Measurements from ENCODE around the gene AKR7A2.

AKR7A2 gene

GRCh38 chr1:19349999-19350398, 38.1 kb upstream of the AKR7A2 start:
- no peaks in the 10 kb centered on the region for H3K36me3 ChIP-seq (ENCODE audit: low read length)
- H3K9me2 ChIP-seq (replicated peaks; ENCODE audit: insufficient read depth, low read length) = no peaks in the 10 kb centered on the region
- no peaks in the 10 kb centered on the region for H3K9me3 ChIP-seq (ENCODE audit: insufficient read depth, low read length)
- no peaks in the 10 kb centered on the region for H3K27me3 ChIP-seq (ENCODE audit: low read length)
- H2AFZ ChIP-seq (ENCODE audit: low read depth, low read length, severe bottlenecking) = no peak overlapping the region
- no peak overlapping the region for H3K9ac ChIP-seq (ENCODE audit: low read length)
- no peak overlapping the region for H3K27ac ChIP-seq (ENCODE audit: low read depth, low read length)
- H3K4me2 ChIP-seq (ENCODE audit: low read depth, low read length, poor library complexity, severe bottlenecking) = no peak overlapping the region
- TF ChIP-seq EZH2phosphoT487 (conservative IDR thresholded peaks at IDR 0.05; ENCODE audit: low read length) = no peak
- no peaks in the 10 kb centered on the region for H3K79me2 ChIP-seq (ENCODE audit: insufficient read depth, low read length)
- no peaks in the 10 kb centered on the region for H3F3A ChIP-seq (ENCODE audit: insufficient read depth)
- no peak overlapping the region for H3K4me3 ChIP-seq (ENCODE audit: insufficient read depth, low read length, poor library complexity, severe bottlenecking)
- H4K20me1 ChIP-seq (ENCODE audit: low read depth, low read length) = no peaks in the 10 kb centered on the region

- Histone ChIP-seq H3K79me2 (ENCODE audit: insufficient read depth, low read length) (no peaks in the 10 kb centered on the region), H2AFZ (ENCODE audit: low read depth, low read length, severe bottlenecking) (no peak overlapping the region), H3K9me3 (ENCODE audit: insufficient read depth, low read length) (no peaks in the 10 kb centered on the region), H3K27me3 (ENCODE audit: low read length) (no peaks in the 10 kb centered on the region), H4K20me1 (ENCODE audit: low read depth, low read length) (no peaks in the 10 kb centered on the region), H3K27ac (ENCODE audit: low read depth, low read length) (no peak overlapping the region), H3K4me3 (ENCODE audit: insufficient read depth, low read length, poor library complexity, severe bottlenecking) (no peak overlapping the region), H3K4me2 (ENCODE audit: low read depth, low read length, poor library complexity, severe bottlenecking) (no peak overlapping the region), H3K9me2 (replicated peaks; ENCODE audit: insufficient read depth, low read length) (no peaks in the 10 kb centered on the region), H3K9ac (ENCODE audit: low read length) (no peak overlapping the region), H3F3A (ENCODE audit: insufficient read depth) (no peaks in the 10 kb centered on the region), H3K36me3 (ENCODE audit: low read length) (no peaks in the 10 kb centered on the region)
- TF ChIP-seq CTCF (IDR thresholded peaks at IDR 0.05; ENCODE audit: insufficient read depth, low read length, poor library complexity, severe bottlenecking) (no peak), EZH2phosphoT487 (conservative IDR thresholded peaks at IDR 0.05; ENCODE audit: low read length) (no peak)
Measured at GRCh38 chr1:19348441-19349198, 36.7 kb upstream of the AKR7A2 start.

GRCh38 chr1:19347533-19348172, 35.7 kb upstream of the AKR7A2 start:
- Histone ChIP-seq H3K36me3 (ENCODE audit: low read length) (no peaks in the 10 kb centered on the region), H3K9ac (ENCODE audit: low read length) (no peak overlapping the region), H3K79me2 (ENCODE audit: insufficient read depth, low read length) (no peaks in the 10 kb centered on the region), H3K27me3 (ENCODE audit: low read length) (no peaks in the 10 kb centered on the region), H3F3A (ENCODE audit: insufficient read depth) (no peaks in the 10 kb centered on the region), H2AFZ (ENCODE audit: low read depth, low read length, severe bottlenecking) (no peak overlapping the region), H3K4me3 (ENCODE audit: insufficient read depth, low read length, poor library complexity, severe bottlenecking) (no peak overlapping the region), H3K4me2 (ENCODE audit: low read depth, low read length, poor library complexity, severe bottlenecking) (no peak overlapping the region), H3K9me3 (ENCODE audit: insufficient read depth, low read length) (no peaks in the 10 kb centered on the region), H3K9me2 (replicated peaks; ENCODE audit: insufficient read depth, low read length) (no peaks in the 10 kb centered on the region), H3K27ac (ENCODE audit: low read depth, low read length) (no peak overlapping the region), H4K20me1 (ENCODE audit: low read depth, low read length) (no peaks in the 10 kb centered on the region)
- TF ChIP-seq EZH2phosphoT487 (conservative IDR thresholded peaks at IDR 0.05; ENCODE audit: low read length) (no peak), CTCF (IDR thresholded peaks at IDR 0.05; ENCODE audit: insufficient read depth, low read length, poor library complexity, severe bottlenecking) (no peak)

GRCh38 chr1:19346026-19346425, 34.1 kb upstream of the AKR7A2 start:
- H2AFZ ChIP-seq (ENCODE audit: low read depth, low read length, severe bottlenecking) = no peak overlapping the region
- H3K9me3 ChIP-seq (ENCODE audit: insufficient read depth, low read length) = no peaks in the 10 kb centered on the region
- H3K4me2 ChIP-seq (ENCODE audit: low read depth, low read length, poor library complexity, severe bottlenecking) = no peak overlapping the region
- H3K27me3 ChIP-seq (ENCODE audit: low read length) = no peaks in the 10 kb centered on the region
- H3K9ac ChIP-seq (ENCODE audit: low read length) = no peak overlapping the region
- no peaks in the 10 kb centered on the region for H3K36me3 ChIP-seq (ENCODE audit: low read length)
- no peaks in the 10 kb centered on the region for H4K20me1 ChIP-seq (ENCODE audit: low read depth, low read length)
- H3K9me2 ChIP-seq (replicated peaks; ENCODE audit: insufficient read depth, low read length) = no peaks in the 10 kb centered on the region
- TF ChIP-seq CTCF (IDR thresholded peaks at IDR 0.05; ENCODE audit: insufficient read depth, low read length, poor library complexity, severe bottlenecking) = no peak
- no peak for TF ChIP-seq EZH2phosphoT487 (conservative IDR thresholded peaks at IDR 0.05; ENCODE audit: low read length)
- no peaks in the 10 kb centered on the region for H3K79me2 ChIP-seq (ENCODE audit: insufficient read depth, low read length)
- H3K27ac ChIP-seq (ENCODE audit: low read depth, low read length) = no peak overlapping the region
- no peak overlapping the region for H3K4me3 ChIP-seq (ENCODE audit: insufficient read depth, low read length, poor library complexity, severe bottlenecking)
- no peaks in the 10 kb centered on the region for H3F3A ChIP-seq (ENCODE audit: insufficient read depth)
